ENCODE results near the gene NKX2-3. TPM values are rescaled to one million over a fixed set of nuclear protein-coding genes. Genes with fewer than 3 reads are reported as not detected.

Gene NKX2-3
- total RNA-seq, 4 donors from 2014 or later, result not detected

- no peak overlapping the region for H3K4me3 ChIP-seq
- in situ Hi-C loops (cut with MboI; ENCODE audit: low sequenced_read_pairs in 4 of 4), result no loop called here
- DNase-seq (no peak), ATAC-seq (no peak)
- no peak overlapping the region for H3K27ac ChIP-seq
- H3K27me3 ChIP-seq, result peaks cover 9 to 25% (median 25%) of the 10 kb centered on the region in 3 donors
- no peaks in the 10 kb centered on the region for H3K9me3 ChIP-seq
- no peaks in the 10 kb centered on the region for H3K4me1 ChIP-seq
- TF ChIP-seq POLR2A (IDR thresholded peaks at IDR 0.05) (no peak), CTCF (IDR thresholded peaks at IDR 0.05 in 4 of 5, conservative IDR thresholded peaks at IDR 0.05 in 1 of 5) (no peak)
- intact Hi-C loops (cut with DNase I; ENCODE audit: low total_unique reads), result no loop called here
- no peaks in the 10 kb centered on the region for H3K36me3 ChIP-seq
Observed at GRCh38 chr10:99557044-99557443, 24.3 kb downstream of the NKX2-3 start.

GRCh38 chr10:99558708-99559107 is 26.0 kb downstream of the NKX2-3 start:
- Histone ChIP-seq H3K4me1 (no peaks in the 10 kb centered on the region), H3K27me3 (peaks cover 6 to 24% (median 21%) of the 10 kb centered on the region in 3 donors), H3K36me3 (no peaks in the 10 kb centered on the region), H3K4me3 (no peak overlapping the region), H3K9me3 (no peaks in the 10 kb centered on the region), H3K27ac (no peak overlapping the region)
- intact Hi-C loops (cut with DNase I; ENCODE audit: low total_unique reads), result no loop called here
- TF ChIP-seq CTCF (IDR thresholded peaks at IDR 0.05 in 4 of 5, conservative IDR thresholded peaks at IDR 0.05 in 1 of 5) (no peak), POLR2A (IDR thresholded peaks at IDR 0.05) (no peak)
- in situ Hi-C loops (cut with MboI; ENCODE audit: low sequenced_read_pairs in 4 of 4), result no loop called here
- DNase-seq (no peak), ATAC-seq (no peak)

- Histone ChIP-seq H3K4me1 (no peaks in the 10 kb centered on the region), H3K9me3 (no peaks in the 10 kb centered on the region), H3K27ac (no peak overlapping the region), H3K27me3 (peaks cover 0 to 7% (median 6%) of the 10 kb centered on the region in 3 donors), H3K36me3 (no peaks in the 10 kb centered on the region), H3K4me3 (no peak overlapping the region)
- peak; percentile 21 to 35 for DNase-seq
- TF ChIP-seq POLR2A (IDR thresholded peaks at IDR 0.05) (no peak), CTCF (IDR thresholded peaks at IDR 0.05 in 4 of 5, conservative IDR thresholded peaks at IDR 0.05 in 1 of 5) (peak; percentile 61 to 84 (median 75))
- intact Hi-C loops (cut with DNase I; ENCODE audit: low total_unique reads) (loop anchor here (1.0 to 2.0 kb wide), 2 partner anchors 52 to 150 kb away; no protein-coding TSS in a partner anchor), in situ Hi-C loops (cut with MboI; ENCODE audit: low sequenced_read_pairs in 4 of 4) (no loop called here)
- peak; percentile 73 to 92 for ATAC-seq
Observed at GRCh38 chr10:99560277-99561126, 27.8 kb downstream of the NKX2-3 start.

- Histone ChIP-seq H3K4me3 (no peak overlapping the region), H3K27me3 (peaks cover 0 to 6% (median 0%) of the 10 kb centered on the region in 3 donors), H3K27ac (no peak overlapping the region), H3K36me3 (no peaks in the 10 kb centered on the region), H3K9me3 (no peaks in the 10 kb centered on the region), H3K4me1 (no peaks in the 10 kb centered on the region)
- intact Hi-C loops (cut with DNase I; ENCODE audit: low total_unique reads), result no loop called here
- DNase-seq (no peak), ATAC-seq (no peak)
- in situ Hi-C loops (cut with MboI; ENCODE audit: low sequenced_read_pairs in 4 of 4), result no loop called here
- TF ChIP-seq CTCF (IDR thresholded peaks at IDR 0.05 in 4 of 5, conservative IDR thresholded peaks at IDR 0.05 in 1 of 5) (no peak), POLR2A (IDR thresholded peaks at IDR 0.05) (no peak)
Observed at GRCh38 chr10:99562631-99563030, 29.9 kb downstream of the NKX2-3 start.
